Measurements from ENCODE around the gene NELL2.

DNA sequence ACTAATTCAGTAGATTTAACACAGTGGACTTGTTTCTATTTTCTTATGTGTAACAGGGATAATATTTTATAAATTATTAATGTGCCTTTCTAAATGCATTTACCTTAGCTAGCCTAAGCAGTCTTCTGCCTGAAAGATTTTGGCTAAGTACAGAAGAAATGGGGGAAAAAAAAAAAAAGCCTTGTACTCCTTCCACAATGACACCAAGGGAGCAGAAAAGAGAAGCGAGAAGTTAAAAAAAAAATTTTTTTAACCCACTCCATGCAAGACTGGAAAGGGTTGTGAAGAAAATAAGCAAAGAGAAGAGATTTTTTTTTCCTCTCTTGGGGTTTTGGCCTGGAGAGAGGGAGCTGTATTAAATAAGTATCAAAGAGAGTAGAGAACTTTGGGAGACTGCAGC lies 28.7 kb downstream of the NELL2 start:
- TF ChIP-seq ZBTB7A (IDR thresholded peaks at IDR 0.05; ENCODE audit: low read depth) (no peak), RAD21 (IDR thresholded peaks at IDR 0.05; ENCODE audit: low read depth) (no peak), YY1 (IDR thresholded peaks at IDR 0.05; ENCODE audit: low read depth) (no peak), TAF1 (IDR thresholded peaks at IDR 0.05; ENCODE audit: low read depth) (no peak), EGR1 (IDR thresholded peaks at IDR 0.05) (no peak), TEAD4 (IDR thresholded peaks at IDR 0.05) (no peak), CEBPB (IDR thresholded peaks at IDR 0.05) (no peak), TCF12 (IDR thresholded peaks at IDR 0.05; ENCODE audit: low read depth) (no peak), FOXM1 (IDR thresholded peaks at IDR 0.05; ENCODE audit: borderline replicate concordance, low read depth) (no peak), REST (IDR thresholded peaks at IDR 0.05; ENCODE audit: low read depth) (no peak)
- TF ChIP-seq, protein P1, sequence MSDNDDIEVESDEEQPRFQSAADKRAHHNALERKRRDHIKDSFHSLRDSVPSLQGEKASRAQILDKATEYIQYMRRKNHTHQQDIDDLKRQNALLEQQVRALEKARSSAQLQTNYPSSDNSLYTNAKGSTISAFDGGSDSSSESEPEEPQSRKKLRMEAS (IDR thresholded peaks at IDR 0.05) = no peak

All from Ishikawa (cell line).